ENCODE data around the gene KLF5.
"Not testable (repeated sequence)": the region's sequence is repeated elsewhere in the genome, so short reads cannot be mapped to it uniquely, and the experiment has no call there.

The KLF5 gene

GRCh38 chr13:73090823-73091187, 32.0 kb downstream of the KLF5 start:
- DNase-seq (ENCODE audit: extremely low read depth, low read depth), result no peak
- TF ChIP-seq CTCF (IDR thresholded peaks at IDR 0.05; ENCODE audit: low read depth, low read length, missing control alignments), result no peak
- H3K4me3 ChIP-seq (replicated peaks; ENCODE audit: low read depth, low read length), result no peak overlapping the region

DNA sequence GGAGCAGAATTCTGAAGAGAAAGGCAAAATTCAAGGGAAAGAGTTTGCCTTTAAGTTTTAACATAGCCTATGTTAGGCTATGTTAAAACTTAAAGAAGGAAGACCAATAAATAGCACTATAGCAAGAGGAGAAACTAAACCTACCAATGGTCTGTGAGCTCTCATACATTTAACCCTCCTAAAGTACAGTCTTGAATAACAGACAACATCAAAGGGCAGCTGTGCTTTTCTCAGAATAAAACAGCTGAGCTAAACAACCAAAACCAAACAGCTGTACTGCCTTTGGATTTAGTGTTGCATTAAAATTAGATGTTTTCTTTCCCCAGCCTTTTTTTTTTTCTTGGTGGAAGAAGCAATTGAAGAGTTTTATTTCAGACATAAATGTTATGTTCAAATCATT, 34.0 kb downstream of the KLF5 start:
- no peak for TF ChIP-seq CTCF (IDR thresholded peaks at IDR 0.05; ENCODE audit: low read depth, low read length, missing control alignments)
- H3K4me3 ChIP-seq (replicated peaks; ENCODE audit: low read depth, low read length), result no peak overlapping the region
- no peak for DNase-seq (ENCODE audit: extremely low read depth, low read depth)

GRCh38 chr13:73096173-73096572, 37.4 kb downstream of the KLF5 start:
- TF ChIP-seq CTCF (IDR thresholded peaks at IDR 0.05; ENCODE audit: low read depth, low read length, missing control alignments), result no peak
- H3K4me3 ChIP-seq (replicated peaks; ENCODE audit: low read depth, low read length), result no peak overlapping the region
- DNase-seq (ENCODE audit: extremely low read depth, low read depth), result no peak

DNA sequence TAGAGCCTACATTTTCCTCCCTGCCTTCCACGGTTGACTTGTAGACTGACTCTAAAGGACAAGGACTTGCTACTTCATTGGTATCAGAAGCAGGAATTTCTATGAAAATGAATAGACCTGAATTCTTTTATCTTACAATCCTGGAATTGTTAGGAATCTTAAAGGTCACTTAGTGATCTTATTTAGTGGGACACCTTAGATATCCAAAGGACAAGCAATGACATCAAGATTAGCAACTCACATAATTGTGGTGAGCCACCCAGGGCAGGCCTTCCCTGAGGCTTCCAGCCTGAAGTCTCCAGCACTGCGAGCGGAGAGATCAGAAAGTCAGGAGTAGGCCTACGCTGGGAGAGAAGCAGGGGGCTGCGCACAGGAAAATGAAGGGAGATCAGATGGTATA, 37.8 kb downstream of the KLF5 start:
- no peak for TF ChIP-seq CTCF (IDR thresholded peaks at IDR 0.05; ENCODE audit: low read depth, low read length, missing control alignments)

GRCh38 chr13:73100781-73101180, 42.0 kb downstream of the KLF5 start:
- DNase-seq (ENCODE audit: extremely low read depth, low read depth); H3K4me3 ChIP-seq (replicated peaks; ENCODE audit: low read depth, low read length): not testable (repeated sequence)

More for the DNA sequence above, 37.8 kb downstream of the KLF5 start:
- DNase-seq (ENCODE audit: extremely low read depth, low read depth), result no peak
- no peak overlapping the region for H3K4me3 ChIP-seq (replicated peaks; ENCODE audit: low read depth, low read length)

- H3K4me3 ChIP-seq (replicated peaks; ENCODE audit: low read depth, low read length), result no peak overlapping the region
- TF ChIP-seq CTCF (IDR thresholded peaks at IDR 0.05; ENCODE audit: low read depth, low read length, missing control alignments), result no peak
- DNase-seq (ENCODE audit: extremely low read depth, low read depth), result no peak
Observed at GRCh38 chr13:73101351-73102007, 42.7 kb downstream of the KLF5 start.

DNA sequence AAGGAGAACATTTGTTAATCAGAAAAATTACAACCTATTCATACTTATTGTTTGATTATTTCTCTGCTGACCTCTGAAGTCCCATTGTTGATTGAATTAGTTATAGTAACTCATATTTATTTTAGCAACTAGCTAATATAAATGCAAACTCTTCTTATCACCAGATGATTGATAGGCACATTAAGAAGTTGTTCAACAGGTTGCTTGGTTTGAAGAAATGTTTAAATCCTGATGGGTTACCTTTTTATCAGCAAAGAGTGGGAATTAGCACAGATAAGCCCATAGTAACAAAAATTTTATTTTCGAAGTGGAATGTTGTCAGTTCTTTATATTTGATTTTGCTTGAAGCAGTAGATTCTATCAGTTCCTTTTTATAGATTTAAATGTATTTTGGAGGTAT, 44.4 kb downstream of the KLF5 start:
- no peak for DNase-seq (ENCODE audit: extremely low read depth, low read depth)
- H3K4me3 ChIP-seq (replicated peaks; ENCODE audit: low read depth, low read length), result no peak overlapping the region
- no peak for TF ChIP-seq CTCF (IDR thresholded peaks at IDR 0.05; ENCODE audit: low read depth, low read length, missing control alignments)

Data from HFF-Myc (cell line).